Mesothelial cell of epicardium (in vitro differentiated cells): ENCODE data around the gene DMRT3. TPM values are rescaled to one million over a fixed set of nuclear protein-coding genes. Genes with fewer than 3 reads are reported as not detected.

Experiments used
- DNase-seq, 2 experiments: peaks; one replicate each; pipeline ENCODE4 v3.0.0; 2021; ENCODE audit warnings: low spot score in 2 of 2; ENCODE audit not compliant: unreplicated experiment in 2 of 2
- H3K27ac Mint-ChIP-seq: 2 replicates; pipeline ENCODE4 v1.8.0; 2021; ENCODE audit warnings: mixed read lengths
- H3K27me3 Mint-ChIP-seq: 2 replicates; pipeline ENCODE4 v1.8.0; 2021; ENCODE audit warnings: low read depth, mixed read lengths
- H3K36me3 Mint-ChIP-seq: 2 replicates; pipeline ENCODE4 v1.8.0; 2021; ENCODE audit warnings: mixed read lengths
- H3K4me1 Mint-ChIP-seq: 2 replicates; pipeline ENCODE4 v1.8.0; 2021; ENCODE audit warnings: mixed read lengths
- H3K4me3 Mint-ChIP-seq: 2 replicates; pipeline ENCODE4 v1.8.0; 2021; ENCODE audit warnings: mild to moderate bottlenecking, moderate library complexity, mixed read lengths
- H3K9me3 Mint-ChIP-seq: 2 replicates; pipeline ENCODE4 v1.8.0; 2021; ENCODE audit warnings: mixed read lengths
- total RNA-seq: library from RNA; stranded (reverse); gene quantifications from 3 replicates; pipeline ENCODE4 v1.2.1, GENCODE V29; 2021
- TF ChIP-seq, protein P1 (sequence below): fragments of 200-600 bp; sonication (generic); IDR thresholded peaks from one replicate; pipeline ENCODE4 v1.5.0; 2021; ENCODE audit warnings: antibody characterized with exemption; ENCODE audit not compliant: unreplicated experiment

Gene DMRT3
- total RNA-seq, 1 donor from 2014 or later, result 2.1 TPM

DNA sequence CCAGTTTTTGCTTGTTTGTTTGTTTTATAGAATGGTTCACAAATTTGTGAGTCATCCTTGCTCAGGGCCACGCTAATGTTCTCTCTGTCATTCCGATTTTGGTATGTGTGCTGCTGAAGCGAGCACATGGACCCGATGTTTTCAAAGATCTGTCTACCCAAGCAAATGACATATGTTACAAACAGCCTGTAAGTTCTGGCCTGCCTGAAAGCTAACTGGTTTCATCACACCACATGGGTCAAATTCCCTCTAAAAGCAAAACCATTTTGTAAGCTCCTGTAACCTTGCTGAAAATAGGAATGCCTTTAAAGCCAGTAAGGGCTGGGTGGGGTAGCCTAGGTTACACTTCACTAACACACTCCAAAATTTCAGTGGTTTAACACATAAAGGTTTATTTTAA, 25.4 kb downstream of the DMRT3 start:
- Mint-ChIP-seq H3K4me3 (no peak overlapping the region), H3K9me3 (no peaks in the 10 kb centered on the region), H3K27ac (no peak overlapping the region), H3K27me3 (peaks cover 2% of the 10 kb centered on the region), H3K4me1 (no peaks in the 10 kb centered on the region), H3K36me3 (no peaks in the 10 kb centered on the region)
- DNase-seq, result no peak
- TF ChIP-seq, protein P1, sequence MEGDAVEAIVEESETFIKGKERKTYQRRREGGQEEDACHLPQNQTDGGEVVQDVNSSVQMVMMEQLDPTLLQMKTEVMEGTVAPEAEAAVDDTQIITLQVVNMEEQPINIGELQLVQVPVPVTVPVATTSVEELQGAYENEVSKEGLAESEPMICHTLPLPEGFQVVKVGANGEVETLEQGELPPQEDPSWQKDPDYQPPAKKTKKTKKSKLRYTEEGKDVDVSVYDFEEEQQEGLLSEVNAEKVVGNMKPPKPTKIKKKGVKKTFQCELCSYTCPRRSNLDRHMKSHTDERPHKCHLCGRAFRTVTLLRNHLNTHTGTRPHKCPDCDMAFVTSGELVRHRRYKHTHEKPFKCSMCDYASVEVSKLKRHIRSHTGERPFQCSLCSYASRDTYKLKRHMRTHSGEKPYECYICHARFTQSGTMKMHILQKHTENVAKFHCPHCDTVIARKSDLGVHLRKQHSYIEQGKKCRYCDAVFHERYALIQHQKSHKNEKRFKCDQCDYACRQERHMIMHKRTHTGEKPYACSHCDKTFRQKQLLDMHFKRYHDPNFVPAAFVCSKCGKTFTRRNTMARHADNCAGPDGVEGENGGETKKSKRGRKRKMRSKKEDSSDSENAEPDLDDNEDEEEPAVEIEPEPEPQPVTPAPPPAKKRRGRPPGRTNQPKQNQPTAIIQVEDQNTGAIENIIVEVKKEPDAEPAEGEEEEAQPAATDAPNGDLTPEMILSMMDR, result no peak

DNA sequence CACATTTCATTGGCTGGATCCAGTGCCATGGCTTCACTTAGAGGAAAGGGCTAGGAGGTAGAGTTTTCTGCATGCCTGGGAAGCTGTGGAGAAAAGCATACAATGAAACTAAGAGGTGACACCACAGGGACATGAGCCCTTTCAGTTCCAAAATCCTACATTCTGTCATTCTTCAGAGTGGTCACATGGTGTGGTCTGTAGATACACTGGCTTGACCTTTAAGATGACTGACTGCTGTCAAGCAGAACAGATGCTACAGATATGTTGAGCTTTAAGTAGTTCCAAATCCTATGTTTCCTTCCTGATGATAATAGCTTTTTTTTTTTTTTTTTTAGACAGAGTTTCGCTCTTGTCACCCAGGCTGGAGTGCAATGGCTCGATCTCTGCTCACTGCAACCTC, 26.2 kb downstream of the DMRT3 start:
- TF ChIP-seq, protein P1, result no peak
- H3K27me3 Mint-ChIP-seq, result peaks cover 2% of the 10 kb centered on the region
- no peak for DNase-seq
- H3K9me3 Mint-ChIP-seq, result no peaks in the 10 kb centered on the region
- no peak overlapping the region for H3K4me3 Mint-ChIP-seq
- no peak overlapping the region for H3K27ac Mint-ChIP-seq
- H3K4me1 Mint-ChIP-seq, result no peaks in the 10 kb centered on the region
- H3K36me3 Mint-ChIP-seq, result no peaks in the 10 kb centered on the region

GRCh38 chr9:1005043-1005667, 28.7 kb downstream of the DMRT3 start:
- Mint-ChIP-seq H3K27ac (no peak overlapping the region), H3K4me3 (no peak overlapping the region), H3K27me3 (peaks cover 15% of the 10 kb centered on the region), H3K36me3 (no peaks in the 10 kb centered on the region), H3K9me3 (no peaks in the 10 kb centered on the region), H3K4me1 (peaks cover 2% of the 10 kb centered on the region)
- TF ChIP-seq, protein P1, result peak; percentile 19
- DNase-seq, result no peak

DNA sequence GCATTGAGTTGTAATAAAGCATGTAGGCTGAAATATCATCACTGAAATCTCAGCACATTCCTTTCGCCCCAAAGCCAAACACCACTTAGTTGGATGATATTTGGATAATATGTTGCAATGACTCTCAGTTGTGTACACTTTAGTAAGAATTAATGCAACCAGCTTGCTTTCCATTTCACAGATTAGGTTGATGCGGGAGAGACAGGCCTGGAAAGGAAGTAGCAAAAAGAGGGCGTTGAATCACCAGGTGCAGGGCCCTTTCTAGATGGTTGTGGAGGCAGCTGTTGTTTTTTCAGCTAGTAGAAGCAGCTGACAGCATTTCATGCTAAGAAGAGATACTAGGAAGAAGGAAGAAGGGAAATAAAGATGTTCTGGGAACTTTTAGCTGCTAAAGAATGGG, 30.9 kb downstream of the DMRT3 start:
- no peak for DNase-seq
- H3K4me1 Mint-ChIP-seq, result peaks cover 2% of the 10 kb centered on the region
- no peaks in the 10 kb centered on the region for H3K9me3 Mint-ChIP-seq
- TF ChIP-seq, protein P1, result no peak
- H3K4me3 Mint-ChIP-seq, result no peak overlapping the region
- no peak overlapping the region for H3K27ac Mint-ChIP-seq
- H3K36me3 Mint-ChIP-seq, result no peaks in the 10 kb centered on the region
- H3K27me3 Mint-ChIP-seq, result peaks cover 15% of the 10 kb centered on the region

DNA sequence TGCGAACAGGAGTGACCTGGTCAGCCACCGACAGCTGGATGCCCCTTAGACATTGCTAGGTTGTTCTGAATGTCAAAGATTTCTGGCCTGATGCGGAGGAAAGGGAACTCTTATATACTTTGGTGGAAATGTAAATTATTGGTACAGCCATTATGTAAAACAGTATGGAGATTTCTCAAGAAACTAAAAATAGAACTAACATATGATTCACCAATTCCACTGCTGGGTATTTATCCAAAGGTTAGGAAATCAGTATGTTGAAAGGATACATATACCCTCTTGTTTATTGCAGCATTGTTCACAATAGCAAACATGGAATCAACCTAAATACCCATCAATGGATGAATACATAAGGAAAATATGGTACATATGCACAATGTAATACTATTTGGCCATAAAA, 31.8 kb downstream of the DMRT3 start:
- Mint-ChIP-seq H3K4me1 (peaks cover 2% of the 10 kb centered on the region), H3K9me3 (no peaks in the 10 kb centered on the region), H3K36me3 (no peaks in the 10 kb centered on the region), H3K4me3 (no peak overlapping the region), H3K27ac (no peak overlapping the region), H3K27me3 (peaks cover 20% of the 10 kb centered on the region)
- TF ChIP-seq, protein P1, result no peak
- DNase-seq, result no peak
